ENCODE data around the gene TPM1.

Gene TPM1

GRCh38 chr15:63019511-63020109 lies 22.9 kb upstream of the TPM1 start:
- TF ChIP-seq, protein P1, sequence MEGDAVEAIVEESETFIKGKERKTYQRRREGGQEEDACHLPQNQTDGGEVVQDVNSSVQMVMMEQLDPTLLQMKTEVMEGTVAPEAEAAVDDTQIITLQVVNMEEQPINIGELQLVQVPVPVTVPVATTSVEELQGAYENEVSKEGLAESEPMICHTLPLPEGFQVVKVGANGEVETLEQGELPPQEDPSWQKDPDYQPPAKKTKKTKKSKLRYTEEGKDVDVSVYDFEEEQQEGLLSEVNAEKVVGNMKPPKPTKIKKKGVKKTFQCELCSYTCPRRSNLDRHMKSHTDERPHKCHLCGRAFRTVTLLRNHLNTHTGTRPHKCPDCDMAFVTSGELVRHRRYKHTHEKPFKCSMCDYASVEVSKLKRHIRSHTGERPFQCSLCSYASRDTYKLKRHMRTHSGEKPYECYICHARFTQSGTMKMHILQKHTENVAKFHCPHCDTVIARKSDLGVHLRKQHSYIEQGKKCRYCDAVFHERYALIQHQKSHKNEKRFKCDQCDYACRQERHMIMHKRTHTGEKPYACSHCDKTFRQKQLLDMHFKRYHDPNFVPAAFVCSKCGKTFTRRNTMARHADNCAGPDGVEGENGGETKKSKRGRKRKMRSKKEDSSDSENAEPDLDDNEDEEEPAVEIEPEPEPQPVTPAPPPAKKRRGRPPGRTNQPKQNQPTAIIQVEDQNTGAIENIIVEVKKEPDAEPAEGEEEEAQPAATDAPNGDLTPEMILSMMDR (IDR thresholded peaks at IDR 0.05; ENCODE audit: low read depth, low read length): no peak
- DNase-seq (ENCODE audit: extremely low read depth, low read depth): no peak

- TF ChIP-seq, protein P1 (IDR thresholded peaks at IDR 0.05; ENCODE audit: low read depth, low read length): no peak
- DNase-seq (ENCODE audit: extremely low read depth, low read depth): no peak
These were observed 22.4 kb upstream of the TPM1 start for GRCh38 chr15:63020128-63020527.

DNA sequence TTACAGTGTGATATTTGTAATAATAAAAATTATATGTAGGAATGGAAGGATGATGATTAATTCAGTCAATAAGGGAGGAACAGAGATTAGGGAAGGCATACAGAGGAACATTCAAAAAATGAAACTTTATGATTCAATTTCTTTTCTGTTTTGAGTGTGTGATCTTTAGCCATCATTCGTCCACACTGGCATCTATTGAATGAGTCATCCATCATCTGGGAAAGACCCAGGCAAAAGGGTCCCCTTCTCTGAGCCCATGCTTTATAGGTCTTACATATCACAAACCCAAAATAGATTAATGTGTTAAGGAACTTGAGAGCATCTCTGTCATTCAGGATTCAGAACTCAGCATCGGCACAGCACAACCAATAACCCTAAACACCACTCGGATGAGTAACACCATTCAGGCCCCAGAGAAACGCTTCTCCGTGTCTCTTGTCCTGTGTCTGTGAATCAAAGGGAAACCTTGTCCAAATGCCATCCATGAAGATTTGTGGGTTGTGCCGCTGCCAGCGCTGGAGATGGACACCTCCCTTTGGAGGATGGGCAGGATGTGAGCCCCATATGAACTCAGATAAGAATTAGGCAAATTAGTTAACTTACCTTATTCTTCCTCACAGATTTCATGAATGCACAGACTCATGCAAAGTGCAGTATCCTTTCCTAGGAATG lies 21.7 kb upstream of the TPM1 start:
- TF ChIP-seq, protein P1 (IDR thresholded peaks at IDR 0.05; ENCODE audit: low read depth, low read length): no peak
- DNase-seq (ENCODE audit: extremely low read depth, low read depth): no peak

GRCh38 chr15:63022181-63022580 lies 20.4 kb upstream of the TPM1 start:
- DNase-seq (ENCODE audit: extremely low read depth, low read depth): no peak
- TF ChIP-seq, protein P1 (IDR thresholded peaks at IDR 0.05; ENCODE audit: low read depth, low read length): no peak

DNA sequence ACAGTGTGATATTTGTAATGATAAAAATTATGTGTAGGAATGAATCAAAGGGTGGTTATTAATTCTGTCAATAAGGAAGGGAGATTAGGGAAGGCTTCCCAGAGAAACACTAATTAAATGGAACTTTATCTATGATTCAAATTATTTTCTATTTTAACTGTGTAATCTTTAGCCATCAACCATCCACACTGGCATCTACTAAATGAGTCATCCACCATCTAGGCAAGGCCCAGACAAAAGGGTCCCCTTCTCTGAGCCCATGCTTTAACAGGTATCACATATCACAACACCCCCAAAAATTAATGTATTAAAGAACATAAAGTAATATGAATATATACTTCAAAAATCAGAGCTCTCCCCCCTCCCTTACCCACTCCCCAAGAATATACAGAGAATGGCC lies 19.9 kb upstream of the TPM1 start:
- TF ChIP-seq, protein P1 (IDR thresholded peaks at IDR 0.05; ENCODE audit: low read depth, low read length): no peak
- no peak for DNase-seq (ENCODE audit: extremely low read depth, low read depth)

GRCh38 chr15:63023351-63023945 lies 19.1 kb upstream of the TPM1 start:
- TF ChIP-seq, protein P1 (IDR thresholded peaks at IDR 0.05; ENCODE audit: low read depth, low read length): no peak
- DNase-seq (ENCODE audit: extremely low read depth, low read depth): no peak

DNA sequence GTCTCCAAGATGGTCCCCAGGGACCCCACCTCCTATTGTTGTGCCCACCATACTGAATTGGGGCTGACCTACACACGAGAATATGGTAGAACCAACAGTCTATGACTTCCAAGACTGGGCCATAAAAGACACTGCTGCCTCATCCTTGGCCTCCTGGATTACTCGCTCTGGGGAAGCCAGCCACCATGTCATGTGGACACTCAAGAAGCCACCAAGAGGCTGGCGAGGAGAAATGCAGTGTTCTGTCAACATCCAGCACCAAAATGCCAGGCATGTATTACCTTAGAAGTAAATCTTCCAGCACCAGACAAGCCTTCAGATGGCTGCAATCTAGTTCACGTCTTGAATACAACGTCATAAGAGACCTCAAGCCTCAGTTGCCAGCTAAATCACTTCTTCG lies 17.1 kb upstream of the TPM1 start:
- TF ChIP-seq, protein P1 (IDR thresholded peaks at IDR 0.05; ENCODE audit: low read depth, low read length): no peak

More for the DNA sequence above, 17.1 kb upstream of the TPM1 start:
- no peak for DNase-seq (ENCODE audit: extremely low read depth, low read depth)

Data from AG09319 (cell line).